ENCODE data around the gene AURKAIP1. TPM values are rescaled to one million over a fixed set of nuclear protein-coding genes. Genes with fewer than 3 reads are reported as not detected.
A peak's percentile ranks its signal among the peaks of the same experiment; 100 is the strongest.

The AURKAIP1 gene
- total RNA-seq, 2 donors from 2014 or later = 155 to 159 TPM

GRCh38 chr1:1347026-1347595 is 27.9 kb downstream of the AURKAIP1 start:
- Histone ChIP-seq H3K27ac (peak overlapping the region; percentile 63 to 80), H3K4me3 (peak overlapping the region; percentile 57 to 60), H3K36me3 (no peaks in the 10 kb centered on the region), H3K4me1 (peaks cover 0 to 56% of the 10 kb centered on the region in 2 donors), H3K9me3 (no peaks in the 10 kb centered on the region), H3K27me3 (no peaks in the 10 kb centered on the region)
- TF ChIP-seq CTCF (IDR thresholded peaks at IDR 0.05) = no peak
- DNase-seq (ENCODE audit: low spot score) = no peak

GRCh38 chr1:1346501-1346890 is 28.5 kb downstream of the AURKAIP1 start:
- Histone ChIP-seq H3K4me3 (no peak overlapping the region), H3K4me1 (peaks cover 0 to 49% of the 10 kb centered on the region in 2 donors), H3K27me3 (no peaks in the 10 kb centered on the region)

GRCh38 chr1:1345860-1346500 is 29.0 kb downstream of the AURKAIP1 start:
- TF ChIP-seq CTCF (IDR thresholded peaks at IDR 0.05) = no peak
- Histone ChIP-seq H3K27ac (peak overlapping the region in 1 of 2 donors; percentile 80), H3K36me3 (no peaks in the 10 kb centered on the region), H3K27me3 (no peaks in the 10 kb centered on the region), H3K4me3 (no peak overlapping the region), H3K4me1 (peaks cover 0 to 46% of the 10 kb centered on the region in 2 donors), H3K9me3 (no peaks in the 10 kb centered on the region)
- DNase-seq (ENCODE audit: low spot score) = no peak

More at GRCh38 chr1:1346501-1346890, 28.5 kb downstream of the AURKAIP1 start:
- no peak for DNase-seq (ENCODE audit: low spot score)
- Histone ChIP-seq H3K27ac (peak overlapping the region in 1 of 2 donors; percentile 80), H3K36me3 (no peaks in the 10 kb centered on the region), H3K9me3 (no peaks in the 10 kb centered on the region)
- no peak for TF ChIP-seq CTCF (IDR thresholded peaks at IDR 0.05)

- H3K4me3 ChIP-seq = no peak overlapping the region
- H3K4me1 ChIP-seq = peaks cover 0 to 46% of the 10 kb centered on the region in 2 donors
- H3K27ac ChIP-seq = peak overlapping the region in 1 of 2 donors; percentile 80
- H3K27me3 ChIP-seq = no peaks in the 10 kb centered on the region
- no peak for TF ChIP-seq CTCF (IDR thresholded peaks at IDR 0.05)
- no peaks in the 10 kb centered on the region for H3K9me3 ChIP-seq
- peaks cover 3% of the 10 kb centered on the region for H3K36me3 ChIP-seq
- DNase-seq (ENCODE audit: low spot score) = no peak
These were observed 29.6 kb downstream of the AURKAIP1 start for GRCh38 chr1:1345384-1345783.

GRCh38 chr1:1344655-1345361 is 30.2 kb downstream of the AURKAIP1 start:
- peaks cover 0 to 46% of the 10 kb centered on the region in 2 donors for H3K4me1 ChIP-seq
- no peak for DNase-seq (ENCODE audit: low spot score)
- TF ChIP-seq CTCF (IDR thresholded peaks at IDR 0.05) = no peak
- no peak overlapping the region for H3K27ac ChIP-seq
- H3K4me3 ChIP-seq = no peak overlapping the region
- H3K27me3 ChIP-seq = no peaks in the 10 kb centered on the region
- peaks cover 9% of the 10 kb centered on the region for H3K36me3 ChIP-seq
- no peaks in the 10 kb centered on the region for H3K9me3 ChIP-seq

Measured in right atrium auricular region (tissue), 2 donors.